GM18498 (cell line): ENCODE results near the gene NOS3.

Experiments
- ATAC-seq: cut with Tn5 transposase; IDR thresholded peaks from one replicate; pipeline ENCODE4 v1.9.1; 2021; ENCODE audit warnings: mild to moderate bottlenecking, moderate library complexity; ENCODE audit not compliant: unreplicated experiment

Gene NOS3

DNA sequence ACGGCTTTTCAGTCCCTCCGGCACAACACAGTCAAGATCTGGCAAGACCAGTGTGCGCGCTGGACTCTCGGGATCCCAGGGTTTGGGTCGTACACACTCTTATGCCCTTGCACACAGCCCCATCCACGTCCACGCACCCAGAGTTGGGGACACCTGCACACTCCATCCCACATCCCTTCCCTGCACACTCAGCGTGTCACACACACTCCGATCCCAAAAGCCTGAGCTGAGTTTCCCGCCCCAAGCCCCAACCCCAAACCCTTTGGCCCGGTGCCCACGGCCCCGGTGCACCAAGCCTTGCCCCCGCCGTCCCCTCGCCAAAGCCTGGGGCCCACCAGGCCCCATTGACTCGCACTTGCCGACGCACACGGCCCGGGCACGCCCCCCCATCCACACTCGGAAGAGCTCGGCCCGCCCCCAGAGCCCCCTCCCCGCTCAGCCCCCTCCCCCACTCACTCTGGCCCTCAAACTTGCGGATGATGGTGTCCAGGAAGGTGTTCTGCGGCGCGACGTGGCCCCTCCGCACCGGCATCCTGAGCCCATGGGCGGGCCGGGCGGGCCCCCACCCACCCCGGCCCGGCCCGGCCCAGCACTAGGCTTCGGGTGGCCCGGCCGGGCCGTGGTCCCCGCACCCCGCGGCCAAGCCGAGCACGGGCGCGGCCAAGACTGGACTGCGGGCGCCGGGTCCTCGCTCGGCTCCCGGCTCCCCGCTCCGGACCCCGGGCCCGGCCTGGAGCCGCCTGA lies 13.3 kb upstream of the NOS3 start:
- ATAC-seq: no peak

DNA sequence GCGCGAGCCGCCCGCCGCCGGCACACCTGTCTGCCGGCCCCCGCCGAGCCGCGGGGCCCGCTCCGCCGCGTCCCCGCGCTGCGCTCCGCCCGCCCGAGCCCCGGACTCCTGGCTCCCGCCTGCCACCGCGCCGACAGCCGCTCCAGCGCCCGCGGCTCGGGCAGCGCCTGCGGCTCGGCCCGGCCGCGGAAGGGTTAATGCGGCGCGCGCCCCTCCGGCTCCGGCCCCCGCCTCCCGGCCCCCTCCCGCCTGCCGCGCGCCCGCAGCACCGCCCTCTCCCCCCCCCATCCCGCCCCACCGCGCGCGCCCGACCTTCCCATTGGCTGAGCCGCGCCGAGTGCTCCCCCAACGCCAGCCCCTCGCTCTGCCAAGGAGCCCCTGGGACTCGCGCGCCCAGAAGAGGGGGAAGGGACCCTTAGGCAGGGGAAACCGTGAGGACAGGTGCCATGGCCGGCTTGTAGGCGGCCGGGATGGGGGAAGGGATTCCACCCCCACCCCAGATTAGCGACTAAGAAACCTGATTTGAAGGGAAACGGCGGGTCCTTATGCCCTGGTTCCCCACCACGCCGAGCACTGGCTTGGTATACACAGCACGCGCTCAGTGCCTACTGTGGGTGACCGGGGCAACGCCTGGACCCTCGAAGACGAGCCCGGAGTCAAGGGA lies 12.6 kb upstream of the NOS3 start, which contains the start of gene KCNH2:
Gene KCNH2, minus strand, starts transcription at position 196 of the 664 bp plus-strand sequence. CDS start 408 bp downstream, outside the sequence.
- no peak for ATAC-seq

DNA sequence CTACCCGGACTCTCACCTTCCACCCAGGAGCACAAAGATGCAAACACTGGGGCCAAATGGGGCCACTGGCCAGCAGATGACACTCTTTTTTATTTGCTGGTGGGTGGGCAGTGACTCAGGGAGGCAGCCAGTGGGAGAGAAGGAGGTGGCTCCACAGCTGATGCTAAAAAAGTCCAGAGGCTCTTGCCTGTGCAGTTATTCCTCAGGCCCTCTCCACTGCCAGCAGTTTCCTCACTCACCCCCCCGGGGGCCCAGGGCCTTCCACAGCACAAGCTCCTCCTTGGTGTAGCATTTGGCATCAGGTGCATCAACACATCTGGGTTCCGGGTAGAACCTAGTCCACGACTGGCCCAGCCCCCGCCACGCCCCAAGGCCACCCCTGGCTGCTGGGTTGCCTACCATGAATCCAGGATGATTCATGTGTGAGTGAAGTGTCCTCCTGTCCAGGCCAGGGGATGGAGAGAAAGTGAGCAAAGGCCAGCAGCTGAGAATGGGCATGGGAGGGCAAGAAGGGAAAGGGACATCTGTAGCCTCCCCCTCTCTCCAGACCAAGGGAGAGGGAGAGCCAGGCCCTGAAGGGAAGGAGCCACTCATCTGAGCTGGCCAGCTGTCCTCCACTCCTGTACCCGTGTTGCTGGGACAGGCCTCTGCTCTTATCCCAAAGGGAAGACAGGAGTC lies 11.0 kb upstream of the NOS3 start:
- no peak for ATAC-seq

DNA sequence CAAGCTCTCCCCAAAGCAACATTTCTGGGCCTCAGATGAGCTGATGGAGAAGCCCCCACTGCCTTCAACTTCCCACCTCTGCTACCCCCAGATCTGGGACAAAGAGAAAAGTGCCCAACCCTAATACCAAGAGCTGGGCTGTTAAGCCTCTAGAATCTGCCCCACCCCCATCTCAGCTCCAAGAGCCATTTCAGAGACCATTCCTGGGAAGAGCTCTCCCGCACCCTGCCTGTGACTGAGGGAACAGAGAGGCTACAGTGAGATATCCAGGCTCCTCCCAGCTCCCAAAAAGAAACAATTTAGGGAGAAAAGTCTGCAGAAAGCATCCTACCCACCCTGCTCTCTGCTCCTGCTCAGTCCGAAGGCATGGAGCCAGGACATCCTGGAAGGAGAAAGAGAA lies 10.2 kb upstream of the NOS3 start:
- ATAC-seq: no peak

DNA sequence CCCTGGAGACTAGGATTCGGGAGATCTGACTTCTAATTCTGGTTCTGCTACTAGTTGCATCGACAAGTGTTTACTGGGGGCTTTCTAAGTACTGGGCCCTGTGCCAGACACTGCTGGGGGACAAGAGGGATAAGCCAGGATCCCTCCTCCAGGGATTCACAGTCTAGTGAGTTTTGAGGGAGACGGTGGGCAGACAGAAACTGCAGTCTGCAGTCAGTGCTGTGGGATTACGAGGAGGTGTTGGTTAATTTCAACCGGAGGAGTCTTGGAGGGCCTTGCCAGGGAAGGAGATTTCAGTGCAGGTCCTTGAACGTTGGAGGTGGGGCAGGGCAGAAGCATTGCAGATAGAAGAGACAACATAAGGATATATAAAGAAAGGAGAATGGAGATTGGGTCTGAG lies 9.2 kb upstream of the NOS3 start:
- no peak for ATAC-seq

DNA sequence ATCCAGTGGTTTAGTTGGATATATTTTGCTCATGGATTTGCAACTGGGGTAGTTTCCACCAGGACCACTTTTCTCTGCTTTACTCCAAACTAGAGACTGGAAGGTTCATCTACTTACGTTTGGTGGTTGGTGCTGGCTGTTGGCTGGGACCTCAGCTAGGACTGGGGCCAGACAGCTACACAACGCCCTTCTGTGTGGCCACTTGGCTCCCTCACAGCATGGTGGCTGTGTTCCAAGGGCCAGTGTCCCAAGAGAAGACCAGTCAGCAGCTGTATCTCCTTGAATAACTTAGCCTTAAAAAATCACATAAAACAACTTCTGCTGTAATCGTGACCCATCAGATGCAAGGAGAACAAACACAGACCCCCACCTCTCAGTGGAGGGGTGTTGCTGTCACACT lies 8.5 kb upstream of the NOS3 start:
- no peak for ATAC-seq

DNA sequence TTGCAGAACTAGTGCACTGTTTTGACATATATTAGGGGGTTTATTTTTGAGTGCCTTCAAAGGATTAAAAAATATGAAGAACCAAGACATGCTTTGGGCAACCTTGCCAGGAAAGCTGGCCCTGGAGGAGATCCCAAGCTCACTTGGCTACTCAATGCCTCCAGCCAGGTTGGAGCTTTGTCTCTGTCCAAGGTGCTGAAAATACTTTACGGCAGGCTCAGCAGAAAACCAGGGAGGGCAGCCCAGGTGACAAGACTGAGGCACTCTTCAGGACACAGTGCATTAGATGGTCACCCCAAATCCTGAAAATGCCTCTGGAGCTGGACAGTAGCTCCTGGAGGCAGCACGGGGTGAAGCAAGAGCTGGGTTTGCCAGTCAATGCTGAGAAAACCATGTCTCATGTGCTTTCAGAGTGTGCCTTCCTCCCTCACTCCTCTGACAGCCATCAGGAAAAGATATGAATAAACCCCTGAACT lies 6.9 kb upstream of the NOS3 start:
- no peak for ATAC-seq

DNA sequence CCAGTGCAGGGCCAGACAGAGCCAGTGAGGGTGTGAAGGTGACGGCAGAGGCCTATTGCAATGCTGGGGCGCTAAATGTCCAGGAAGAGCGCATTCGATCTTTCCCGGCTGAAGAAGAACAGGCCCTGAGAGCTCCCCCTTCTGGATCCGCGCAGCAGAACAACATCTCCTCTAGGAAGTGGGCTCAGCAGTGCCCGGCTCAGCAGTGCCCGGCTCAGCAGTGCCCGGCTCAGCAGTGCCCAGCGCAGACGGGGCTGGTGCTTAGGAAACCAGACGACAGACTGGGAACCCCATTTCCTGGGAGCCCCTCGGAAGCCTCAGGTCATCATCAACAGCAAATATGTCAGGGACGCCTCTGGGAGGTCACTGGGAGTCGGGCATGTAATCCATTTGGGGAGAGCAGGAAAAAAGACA lies 4.7 kb upstream of the NOS3 start:
- no peak for ATAC-seq

DNA sequence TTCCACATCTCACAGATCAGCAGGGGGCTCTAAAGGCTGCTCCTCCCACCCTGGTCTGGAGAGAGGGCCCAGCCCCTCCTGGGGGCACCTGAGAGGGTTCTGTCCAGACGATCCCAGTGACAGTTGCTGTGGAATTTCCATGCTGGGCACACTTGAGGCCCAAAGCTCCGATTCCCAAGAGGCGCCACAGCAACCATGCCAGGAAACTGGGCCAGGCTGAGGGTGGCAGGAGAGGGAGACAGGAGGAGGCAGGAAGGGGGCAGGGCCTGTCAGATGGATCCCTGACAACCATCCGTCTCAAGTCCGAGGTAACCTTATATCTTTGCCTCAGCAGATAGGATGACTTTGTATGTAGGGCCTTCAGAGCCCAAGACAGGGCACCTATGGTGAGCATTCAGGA lies 4.3 kb upstream of the NOS3 start:
- ATAC-seq: no peak

DNA sequence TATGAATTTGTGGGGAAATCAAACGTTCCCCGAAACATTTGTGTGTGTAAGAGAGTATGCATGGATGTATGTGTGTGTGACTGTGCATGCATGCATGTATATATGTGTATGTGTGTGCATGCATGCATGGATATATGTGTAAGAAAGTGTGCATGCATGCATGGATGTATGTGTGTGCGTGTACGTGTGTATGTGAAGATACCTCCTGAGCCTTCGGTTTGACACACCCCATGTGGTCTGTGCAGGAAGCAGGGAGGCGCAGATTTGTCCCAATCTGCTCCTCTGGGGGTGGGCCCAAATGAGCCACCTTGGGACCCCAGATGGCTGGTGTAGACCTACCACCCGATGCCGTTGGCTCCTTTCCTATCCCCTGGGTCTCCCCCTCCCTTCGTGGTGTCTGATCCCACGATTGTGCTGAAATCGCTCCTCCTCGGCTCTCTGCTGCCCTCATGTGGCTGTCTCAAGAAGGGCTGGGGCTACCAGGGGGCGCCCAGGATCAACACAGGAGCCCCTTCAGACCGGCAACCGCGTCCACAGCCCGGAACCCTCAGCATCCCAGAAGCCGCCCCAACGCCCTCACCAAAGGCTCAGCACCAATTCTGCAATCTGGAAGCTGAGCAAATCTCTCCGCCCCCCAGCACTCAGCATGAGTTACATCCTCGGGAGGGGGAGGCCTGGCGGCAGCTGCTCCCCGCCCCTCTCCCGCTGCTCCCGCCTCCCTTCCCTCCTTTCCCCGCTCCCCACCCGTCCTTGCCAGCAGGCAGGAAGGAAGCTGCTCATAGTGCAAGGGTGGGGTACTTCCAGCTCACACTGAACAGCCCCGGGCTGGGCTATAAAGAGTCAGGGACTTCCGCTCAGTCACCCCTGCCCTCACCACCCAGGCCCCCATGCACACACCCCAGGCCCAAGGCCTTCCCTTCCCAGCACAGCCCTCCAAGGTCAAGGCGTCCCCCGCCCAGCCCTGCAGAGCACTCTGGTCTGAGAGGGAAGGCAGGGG lies 2.3 kb upstream of the NOS3 start:
- ATAC-seq: no peak

DNA sequence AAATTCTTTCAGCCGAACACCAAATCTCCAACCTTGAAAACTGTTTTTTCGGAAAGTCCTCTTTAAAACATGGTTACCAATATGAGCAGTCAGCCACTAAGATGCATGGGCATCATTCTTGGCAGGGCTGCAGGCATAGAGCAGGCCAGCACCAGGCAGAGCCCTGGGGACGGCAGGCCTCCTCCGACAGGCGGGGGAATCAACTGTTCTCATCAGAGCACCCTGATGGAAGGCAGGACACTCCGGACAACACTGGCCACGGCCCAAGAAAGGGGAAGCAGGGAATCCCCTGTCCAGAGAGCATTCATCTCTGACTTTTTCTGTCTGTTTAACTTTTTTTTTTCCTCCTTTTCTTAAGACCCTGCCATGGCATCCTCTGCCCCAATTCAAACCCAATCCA lies 1.4 kb upstream of the NOS3 start:
- no peak for ATAC-seq

DNA sequence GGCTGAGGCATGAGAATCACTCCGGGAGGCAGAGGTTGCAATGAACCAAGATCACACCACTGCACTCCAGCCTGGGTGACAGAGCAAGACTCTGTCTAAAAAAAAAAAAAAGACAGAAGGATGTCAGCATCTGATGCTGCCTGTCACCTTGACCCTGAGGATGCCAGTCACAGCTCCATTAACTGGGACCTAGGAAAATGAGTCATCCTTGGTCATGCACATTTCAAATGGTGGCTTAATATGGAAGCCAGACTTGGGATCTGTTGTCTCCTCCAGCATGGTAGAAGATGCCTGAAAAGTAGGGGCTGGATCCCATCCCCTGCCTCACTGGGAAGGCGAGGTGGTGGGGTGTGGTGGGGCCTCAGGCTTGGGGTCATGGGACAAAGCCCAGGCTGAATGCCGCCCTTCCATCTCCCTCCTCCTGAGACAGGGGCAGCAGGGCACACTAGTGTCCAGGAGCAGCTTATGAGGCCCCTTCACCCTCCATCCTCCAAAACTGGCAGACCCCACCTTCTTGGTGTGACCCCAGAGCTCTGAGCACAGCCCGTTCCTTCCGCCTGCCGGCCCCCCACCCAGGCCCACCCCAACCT lies 1.3 kb downstream of the NOS3 start:
- ATAC-seq: no peak

DNA sequence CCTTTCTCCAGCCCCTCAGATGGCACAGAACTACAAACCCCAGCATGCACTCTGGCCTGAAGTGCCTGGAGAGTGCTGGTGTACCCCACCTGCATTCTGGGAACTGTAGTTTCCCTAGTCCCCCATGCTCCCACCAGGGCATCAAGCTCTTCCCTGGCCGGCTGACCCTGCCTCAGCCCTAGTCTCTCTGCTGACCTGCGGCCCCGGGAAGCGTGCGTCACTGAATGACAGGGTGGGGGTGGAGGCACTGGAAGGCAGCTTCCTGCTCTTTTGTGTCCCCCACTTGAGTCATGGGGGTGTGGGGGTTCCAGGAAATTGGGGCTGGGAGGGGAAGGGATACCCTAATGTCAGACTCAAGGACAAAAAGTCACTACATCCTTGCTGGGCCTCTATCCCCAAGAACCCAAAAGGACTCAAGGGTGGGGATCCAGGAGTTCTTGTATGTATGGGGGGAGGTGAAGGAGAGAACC lies 2.1 kb downstream of the NOS3 start:
- peak; percentile 76 for ATAC-seq

DNA sequence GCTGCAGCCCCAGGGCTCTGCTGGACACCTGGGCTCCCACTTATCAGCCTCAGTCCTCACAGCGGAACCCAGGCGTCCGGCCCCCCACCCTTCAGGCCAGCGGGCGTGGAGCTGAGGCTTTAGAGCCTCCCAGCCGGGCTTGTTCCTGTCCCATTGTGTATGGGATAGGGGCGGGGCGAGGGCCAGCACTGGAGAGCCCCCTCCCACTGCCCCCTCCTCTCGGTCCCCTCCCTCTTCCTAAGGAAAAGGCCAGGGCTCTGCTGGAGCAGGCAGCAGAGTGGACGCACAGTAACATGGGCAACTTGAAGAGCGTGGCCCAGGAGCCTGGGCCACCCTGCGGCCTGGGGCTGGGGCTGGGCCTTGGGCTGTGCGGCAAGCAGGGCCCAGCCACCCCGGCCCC lies 2.7 kb downstream of the NOS3 start:
- ATAC-seq: no peak

DNA sequence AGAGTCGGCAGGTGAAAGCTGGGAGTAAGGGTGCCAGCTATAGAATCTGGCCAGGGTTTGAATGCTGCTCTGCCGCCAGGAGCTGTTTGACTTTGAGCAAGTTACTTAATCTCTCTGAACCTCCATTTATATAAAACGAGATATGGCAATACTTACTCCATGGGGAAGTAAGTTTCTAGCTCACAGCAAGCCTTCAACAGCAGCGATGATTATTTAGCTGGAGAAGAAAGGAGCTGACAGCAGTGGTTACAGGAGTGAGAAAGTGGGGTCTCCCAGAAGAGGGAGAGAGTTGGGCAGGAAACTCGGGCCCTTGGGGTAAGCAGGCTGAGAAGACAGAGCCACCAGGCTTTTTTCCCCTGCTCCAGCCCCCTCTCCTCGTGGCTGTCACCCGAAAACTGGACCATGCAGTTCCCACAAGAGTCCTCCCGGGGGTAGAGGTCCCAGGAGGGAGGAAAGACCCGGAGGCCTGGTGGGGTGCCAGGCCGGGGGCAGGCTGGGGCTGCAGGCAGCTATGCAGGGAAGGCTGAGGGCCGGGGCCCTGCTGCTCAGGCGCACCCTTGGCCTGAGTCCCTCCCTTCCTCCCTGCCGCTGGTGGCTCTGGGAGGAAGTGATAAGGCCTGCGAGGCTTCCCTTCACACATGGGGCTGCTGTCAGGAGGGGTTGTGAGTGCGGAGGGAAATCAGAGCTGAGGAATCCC lies 3.5 kb downstream of the NOS3 start:
- ATAC-seq: no peak

DNA sequence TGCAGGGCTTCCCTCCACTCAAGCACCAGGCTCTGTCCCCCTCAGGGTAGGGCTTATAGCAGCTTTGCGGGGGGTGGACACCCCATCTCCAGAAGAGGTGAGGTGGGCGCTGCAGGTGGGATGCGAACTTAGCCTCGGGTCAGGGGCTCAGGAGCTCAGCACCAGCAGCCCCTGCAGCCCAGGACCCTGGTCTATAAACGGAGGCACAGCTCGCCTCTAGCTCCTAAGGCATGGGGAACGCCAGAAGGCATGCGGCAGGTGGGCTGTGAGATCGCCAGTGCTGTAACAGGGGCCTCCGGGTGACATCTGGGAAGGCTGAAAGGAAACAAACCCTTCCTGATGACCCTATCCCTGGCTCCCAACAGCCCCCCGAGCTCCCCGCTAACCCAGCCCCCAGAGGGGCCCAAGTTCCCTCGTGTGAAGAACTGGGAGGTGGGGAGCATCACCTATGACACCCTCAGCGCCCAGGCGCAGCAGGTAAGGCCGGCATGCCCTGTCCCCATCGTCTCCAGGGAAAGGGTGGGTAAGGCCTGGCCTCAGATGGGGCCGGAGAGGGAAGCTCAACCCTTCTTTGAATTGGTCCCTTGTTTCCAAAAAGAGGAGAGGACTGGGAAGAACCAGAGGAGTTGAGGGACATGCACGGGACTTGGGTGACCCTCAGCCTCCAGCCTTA lies 4.2 kb downstream of the NOS3 start:
- no peak for ATAC-seq

DNA sequence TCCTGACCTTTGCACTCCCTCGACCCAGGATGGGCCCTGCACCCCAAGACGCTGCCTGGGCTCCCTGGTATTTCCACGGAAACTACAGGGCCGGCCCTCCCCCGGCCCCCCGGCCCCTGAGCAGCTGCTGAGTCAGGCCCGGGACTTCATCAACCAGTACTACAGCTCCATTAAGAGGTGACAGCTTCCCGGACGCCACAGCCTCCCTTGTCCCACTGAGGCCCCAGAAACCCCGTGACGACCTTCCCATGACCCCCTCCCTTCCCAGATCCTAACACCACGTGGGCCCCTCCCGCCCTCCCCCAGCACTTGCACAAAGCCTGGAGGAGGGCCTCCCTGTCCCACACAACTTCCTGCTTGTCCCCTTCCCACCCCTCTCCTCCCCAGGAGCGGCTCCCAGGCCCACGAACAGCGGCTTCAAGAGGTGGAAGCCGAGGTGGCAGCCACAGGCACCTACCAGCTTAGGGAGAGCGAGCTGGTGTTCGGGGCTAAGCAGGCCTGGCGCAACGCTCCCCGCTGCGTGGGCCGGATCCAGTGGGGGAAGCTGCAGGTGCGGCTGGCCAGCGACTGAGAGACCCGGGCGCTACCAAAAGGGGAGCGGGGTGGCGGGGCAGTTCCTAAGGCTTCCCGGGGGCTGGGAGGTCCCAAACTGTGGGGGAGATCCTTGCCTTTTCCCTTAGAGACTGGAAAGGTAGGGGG lies 5.7 kb downstream of the NOS3 start:
- no peak for ATAC-seq

DNA sequence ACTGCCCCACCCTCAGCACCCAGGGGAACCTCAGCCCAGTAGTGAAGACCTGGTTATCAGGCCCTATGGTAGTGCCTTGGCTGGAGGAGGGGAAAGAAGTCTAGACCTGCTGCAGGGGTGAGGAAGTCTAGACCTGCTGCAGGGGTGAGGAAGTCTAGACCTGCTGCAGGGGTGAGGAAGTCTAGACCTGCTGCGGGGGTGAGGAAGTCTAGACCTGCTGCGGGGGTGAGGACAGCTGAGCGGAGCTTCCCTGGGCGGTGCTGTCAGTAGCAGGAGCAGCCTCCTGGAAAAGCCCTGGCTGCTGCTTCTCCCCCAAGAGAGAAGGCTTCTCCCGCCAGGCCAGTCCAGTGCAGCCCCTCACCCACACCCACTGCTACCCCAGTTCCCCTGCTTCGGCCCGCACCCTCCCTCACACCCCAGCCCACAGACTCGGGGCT lies 6.3 kb downstream of the NOS3 start:
- ATAC-seq: no peak
